MM.1S (cell line): ENCODE results near the gene ZDHHC13.

ENCODE experiments used
- DNase-seq: peaks from one replicate; pipeline ENCODE4 v3.0.0-alpha.2; 2015
- H2AFZ ChIP-seq: fragments of 300-600 bp; sonication (generic); 2 replicates; pipeline ENCODE4 v1.6.0; 2016; ENCODE audit warnings: antibody characterized with exemption, low read length
- H3F3A ChIP-seq: fragments of 300-600 bp; sonication (generic); 2 replicates; pipeline ENCODE4 v1.6.1; 2016; ENCODE audit warnings: mild to moderate bottlenecking, antibody characterized with exemption, low read length, moderate library complexity, mixed read lengths; ENCODE audit not compliant: insufficient read depth
- H3K27ac ChIP-seq: fragments of 300-600 bp; sonication (generic); 2 replicates; pipeline ENCODE4 v1.5.1; 2016; ENCODE audit warnings: mild to moderate bottlenecking, low read length
- H3K27me3 ChIP-seq: fragments of 300-600 bp; sonication (generic); replicated peaks from 2 replicates; pipeline ENCODE4 v1.6.0; 2016; ENCODE audit warnings: low read length; ENCODE audit not compliant: insufficient read depth
- H3K36me3 ChIP-seq: fragments of 300-600 bp; sonication (generic); replicated peaks from 2 replicates; pipeline ENCODE4 v1.6.1; 2016; ENCODE audit warnings: mild to moderate bottlenecking, low read length, mixed read lengths; ENCODE audit not compliant: insufficient read depth
- H3K4me1 ChIP-seq: fragments of 300-600 bp; sonication (generic); 2 replicates; pipeline ENCODE4 v1.6.1; 2016; ENCODE audit warnings: low read length, mixed read lengths
- H3K4me2 ChIP-seq: fragments of 300-600 bp; sonication (generic); 2 replicates; pipeline ENCODE4 v1.6.0; 2016; ENCODE audit warnings: low read depth, low read length
- H3K4me3 ChIP-seq: fragments of 300-600 bp; sonication (generic); 2 replicates; pipeline ENCODE4 v1.5.1; 2016; ENCODE audit warnings: low read length, mixed read lengths
- H3K79me2 ChIP-seq: fragments of 300-600 bp; sonication (generic); 2 replicates; pipeline ENCODE4 v1.6.1; 2016; ENCODE audit warnings: mixed run types, low read length, mixed read lengths
- H3K9ac ChIP-seq: fragments of 300-600 bp; sonication (generic); 2 replicates; pipeline ENCODE4 v1.6.1; 2016; ENCODE audit warnings: low read length, mixed read lengths
- H3K9me2 ChIP-seq: fragments of 300-600 bp; sonication (generic); replicated peaks from 2 replicates; pipeline ENCODE4 v1.6.1; 2016; ENCODE audit warnings: mild to moderate bottlenecking, low read length, mixed read lengths; ENCODE audit not compliant: insufficient read depth
- H3K9me3 ChIP-seq: fragments of 300-600 bp; sonication (generic); replicated peaks from 2 replicates; pipeline ENCODE4 v1.6.1; 2016; ENCODE audit warnings: mild to moderate bottlenecking, low read length, mixed read lengths; ENCODE audit not compliant: insufficient read depth
- H4K20me1 ChIP-seq: fragments of 300-600 bp; sonication (generic); 2 replicates; pipeline ENCODE4 v1.6.1; 2016; ENCODE audit warnings: mild to moderate bottlenecking, low read length, moderate library complexity, mixed read lengths; ENCODE audit not compliant: insufficient read depth
- CTCF ChIP-seq: fragments of 300-600 bp; sonication (generic); IDR thresholded peaks from 2 replicates; pipeline ENCODE4 v1.5.1; 2016; ENCODE audit warnings: antibody characterized with exemption, low read length, mixed read lengths
- EZH2 ChIP-seq: fragments of 300-600 bp; sonication (generic); optimal IDR thresholded peaks from 2 replicates; pipeline ENCODE3; 2017; ENCODE audit warnings: low read depth, mild to moderate bottlenecking, antibody characterized with exemption, low read length, mixed read lengths
- EZH2phosphoT487 ChIP-seq: fragments of 300-600 bp; sonication (generic); IDR thresholded peaks from 2 replicates; pipeline ENCODE4 v1.6.1; 2018; ENCODE audit warnings: antibody characterized with exemption, low read length

The ZDHHC13 gene

GRCh38 chr11:19160847-19161246 is 43.9 kb downstream of the ZDHHC13 start:
- Histone ChIP-seq H3F3A (no peaks in the 10 kb centered on the region), H2AFZ (no peak overlapping the region), H3K9me2 (no peaks in the 10 kb centered on the region), H3K27me3 (no peaks in the 10 kb centered on the region), H3K9me3 (no peaks in the 10 kb centered on the region), H4K20me1 (no peaks in the 10 kb centered on the region), H3K4me2 (no peak overlapping the region), H3K4me3 (no peak overlapping the region), H3K27ac (no peak overlapping the region), H3K4me1 (peaks cover 9% of the 10 kb centered on the region; the same call in 1 of the 2 replicates), H3K79me2 (no peaks in the 10 kb centered on the region), H3K9ac (no peak overlapping the region), H3K36me3 (no peaks in the 10 kb centered on the region)
- DNase-seq: no peak
- TF ChIP-seq CTCF (no peak), EZH2phosphoT487 (no peak), EZH2 (no peak)

- H3K27ac ChIP-seq: no peak overlapping the region
- no peak overlapping the region for H3K4me2 ChIP-seq
- H3K4me1 ChIP-seq: peaks cover 9% of the 10 kb centered on the region; the same call in 1 of the 2 replicates
- H3K9ac ChIP-seq: no peak overlapping the region
- no peaks in the 10 kb centered on the region for H4K20me1 ChIP-seq
- TF ChIP-seq EZH2 (no peak), EZH2phosphoT487 (no peak), CTCF (no peak)
- H3K27me3 ChIP-seq: no peaks in the 10 kb centered on the region
- no peak for DNase-seq
- no peaks in the 10 kb centered on the region for H3K9me2 ChIP-seq
- H3K4me3 ChIP-seq: no peak overlapping the region
- no peaks in the 10 kb centered on the region for H3K9me3 ChIP-seq
- no peaks in the 10 kb centered on the region for H3K36me3 ChIP-seq
- no peaks in the 10 kb centered on the region for H3F3A ChIP-seq
- no peak overlapping the region for H2AFZ ChIP-seq
- H3K79me2 ChIP-seq: no peaks in the 10 kb centered on the region
These were observed 44.7 kb downstream of the ZDHHC13 start for GRCh38 chr11:19161651-19162050.

- Histone ChIP-seq H3K27ac (no peak overlapping the region), H3K36me3 (no peaks in the 10 kb centered on the region), H3K4me2 (no peak overlapping the region), H3K9me3 (no peaks in the 10 kb centered on the region), H3K27me3 (no peaks in the 10 kb centered on the region), H3K4me3 (no peak overlapping the region), H2AFZ (no peak overlapping the region), H4K20me1 (no peaks in the 10 kb centered on the region), H3F3A (no peaks in the 10 kb centered on the region), H3K9me2 (no peaks in the 10 kb centered on the region), H3K9ac (no peak overlapping the region), H3K4me1 (peaks cover 9% of the 10 kb centered on the region; the same call in 1 of the 2 replicates), H3K79me2 (no peaks in the 10 kb centered on the region)
- DNase-seq: peak; percentile 28
- TF ChIP-seq EZH2 (no peak), CTCF (no peak), EZH2phosphoT487 (no peak)
These were observed 46.1 kb downstream of the ZDHHC13 start for GRCh38 chr11:19162951-19163505.
